Progenitor cell of endocrine pancreas (in vitro differentiated cells): Measurements from ENCODE around the gene HECW1. TPM values are rescaled to one million over a fixed set of nuclear protein-coding genes. Genes with fewer than 3 reads are reported as not detected.

Experiments
- DNase-seq: peaks from one replicate; pipeline ENCODE4 v3.0.0; 2021; ENCODE audit warnings: low spot score; ENCODE audit not compliant: unreplicated experiment
- H3K27ac Mint-ChIP-seq: 2 replicates; pipeline ENCODE4 v1.8.0; 2021; ENCODE audit warnings: mild to moderate bottlenecking, moderate library complexity, mixed read lengths
- H3K27me3 Mint-ChIP-seq: 2 replicates; pipeline ENCODE4 v1.8.0; 2021; ENCODE audit warnings: mixed read lengths
- H3K36me3 Mint-ChIP-seq: 2 replicates; pipeline ENCODE4 v1.8.0; 2022; ENCODE audit warnings: mixed read lengths; ENCODE audit not compliant: insufficient read depth
- H3K4me1 Mint-ChIP-seq: 2 replicates; pipeline ENCODE4 v1.8.0; 2021; ENCODE audit warnings: low read depth, mixed read lengths
- H3K4me3 Mint-ChIP-seq: 2 replicates; pipeline ENCODE4 v1.8.0; 2021; ENCODE audit warnings: low read depth, mild to moderate bottlenecking, moderate library complexity, mixed read lengths
- H3K9me3 Mint-ChIP-seq: 2 replicates; pipeline ENCODE4 v1.8.0; 2021; ENCODE audit warnings: low read depth, mixed read lengths
- total RNA-seq: library from RNA; stranded (reverse); gene quantifications from 2 replicates; pipeline ENCODE4 v1.2.1, GENCODE V29; 2021
- TF ChIP-seq, protein P1 (sequence below): fragments of 200-600 bp; sonication (generic); IDR thresholded peaks from one replicate; pipeline ENCODE4 v1.5.0; 2021; ENCODE audit warnings: antibody characterized with exemption, mild to moderate bottlenecking; ENCODE audit not compliant: unreplicated experiment

HECW1 gene
- total RNA-seq, 1 donor from 2014 or later: 0.50 TPM

DNA sequence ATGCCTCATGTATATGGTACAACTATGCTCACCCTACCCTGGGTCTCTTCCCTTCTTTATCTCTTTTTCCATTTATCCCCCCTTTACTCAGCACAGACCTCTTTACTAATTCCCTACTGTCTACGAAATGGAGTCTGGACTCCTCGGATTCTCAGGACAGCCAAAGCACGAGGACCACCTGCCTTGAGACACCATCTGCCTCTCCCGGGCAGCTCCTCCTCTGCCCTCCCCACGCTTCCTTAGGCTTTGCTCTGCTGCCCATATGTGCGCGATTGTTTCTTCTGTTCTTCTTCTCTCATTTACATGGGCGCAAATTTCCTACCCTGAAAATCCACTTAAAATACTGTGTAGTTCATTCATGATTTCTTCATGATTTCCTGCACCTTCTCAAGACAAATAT, 407.8 kb downstream of the HECW1 start:
- Mint-ChIP-seq H3K4me3 (no peak overlapping the region), H3K36me3 (no peaks in the 10 kb centered on the region), H3K27ac (no peak overlapping the region), H3K4me1 (peaks cover 3% of the 10 kb centered on the region), H3K9me3 (no peaks in the 10 kb centered on the region), H3K27me3 (no peaks in the 10 kb centered on the region)
- DNase-seq: no peak
- TF ChIP-seq, protein P1, sequence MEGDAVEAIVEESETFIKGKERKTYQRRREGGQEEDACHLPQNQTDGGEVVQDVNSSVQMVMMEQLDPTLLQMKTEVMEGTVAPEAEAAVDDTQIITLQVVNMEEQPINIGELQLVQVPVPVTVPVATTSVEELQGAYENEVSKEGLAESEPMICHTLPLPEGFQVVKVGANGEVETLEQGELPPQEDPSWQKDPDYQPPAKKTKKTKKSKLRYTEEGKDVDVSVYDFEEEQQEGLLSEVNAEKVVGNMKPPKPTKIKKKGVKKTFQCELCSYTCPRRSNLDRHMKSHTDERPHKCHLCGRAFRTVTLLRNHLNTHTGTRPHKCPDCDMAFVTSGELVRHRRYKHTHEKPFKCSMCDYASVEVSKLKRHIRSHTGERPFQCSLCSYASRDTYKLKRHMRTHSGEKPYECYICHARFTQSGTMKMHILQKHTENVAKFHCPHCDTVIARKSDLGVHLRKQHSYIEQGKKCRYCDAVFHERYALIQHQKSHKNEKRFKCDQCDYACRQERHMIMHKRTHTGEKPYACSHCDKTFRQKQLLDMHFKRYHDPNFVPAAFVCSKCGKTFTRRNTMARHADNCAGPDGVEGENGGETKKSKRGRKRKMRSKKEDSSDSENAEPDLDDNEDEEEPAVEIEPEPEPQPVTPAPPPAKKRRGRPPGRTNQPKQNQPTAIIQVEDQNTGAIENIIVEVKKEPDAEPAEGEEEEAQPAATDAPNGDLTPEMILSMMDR: no peak

DNA sequence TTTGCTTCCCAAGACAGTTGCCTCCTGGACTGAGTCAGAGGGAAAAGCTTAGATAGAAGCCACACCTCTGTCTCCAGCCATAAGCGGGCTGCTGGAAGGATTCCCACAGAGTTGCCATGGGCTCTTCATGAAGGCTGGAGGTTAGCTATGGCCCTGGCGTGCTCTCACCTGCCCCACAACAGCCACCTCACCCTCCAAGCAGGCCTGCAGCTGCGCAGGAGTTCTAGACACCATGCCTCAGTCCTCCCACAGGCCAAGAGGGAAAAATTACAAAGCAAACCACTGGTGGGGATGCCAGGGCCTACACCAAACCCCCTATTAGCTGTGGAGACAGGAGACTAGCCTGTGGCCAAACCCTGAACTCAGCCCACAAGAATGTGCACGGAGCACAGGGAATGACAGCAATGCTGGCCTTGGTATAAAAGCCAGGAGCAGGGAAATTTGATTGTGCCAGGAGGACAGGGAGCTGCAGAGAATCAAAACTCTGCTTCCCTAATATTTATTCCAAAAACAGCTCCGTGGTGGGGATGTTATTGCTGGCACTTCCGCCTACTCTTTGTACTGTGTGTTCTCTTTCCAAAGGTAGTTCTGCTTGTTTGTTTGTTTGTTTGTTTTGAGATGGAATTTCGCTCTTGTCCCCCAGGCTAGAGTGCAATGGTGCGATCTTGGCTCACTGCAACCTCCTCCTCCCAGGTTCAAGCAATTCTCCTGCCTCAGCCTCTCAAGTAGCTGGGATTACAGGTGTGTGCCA, 410.1 kb downstream of the HECW1 start:
- H3K27me3 Mint-ChIP-seq: no peaks in the 10 kb centered on the region
- H3K4me1 Mint-ChIP-seq: no peaks in the 10 kb centered on the region
- no peaks in the 10 kb centered on the region for H3K36me3 Mint-ChIP-seq
- H3K9me3 Mint-ChIP-seq: no peaks in the 10 kb centered on the region
- H3K27ac Mint-ChIP-seq: no peak overlapping the region
- no peak overlapping the region for H3K4me3 Mint-ChIP-seq
- TF ChIP-seq, protein P1: no peak
- no peak for DNase-seq

DNA sequence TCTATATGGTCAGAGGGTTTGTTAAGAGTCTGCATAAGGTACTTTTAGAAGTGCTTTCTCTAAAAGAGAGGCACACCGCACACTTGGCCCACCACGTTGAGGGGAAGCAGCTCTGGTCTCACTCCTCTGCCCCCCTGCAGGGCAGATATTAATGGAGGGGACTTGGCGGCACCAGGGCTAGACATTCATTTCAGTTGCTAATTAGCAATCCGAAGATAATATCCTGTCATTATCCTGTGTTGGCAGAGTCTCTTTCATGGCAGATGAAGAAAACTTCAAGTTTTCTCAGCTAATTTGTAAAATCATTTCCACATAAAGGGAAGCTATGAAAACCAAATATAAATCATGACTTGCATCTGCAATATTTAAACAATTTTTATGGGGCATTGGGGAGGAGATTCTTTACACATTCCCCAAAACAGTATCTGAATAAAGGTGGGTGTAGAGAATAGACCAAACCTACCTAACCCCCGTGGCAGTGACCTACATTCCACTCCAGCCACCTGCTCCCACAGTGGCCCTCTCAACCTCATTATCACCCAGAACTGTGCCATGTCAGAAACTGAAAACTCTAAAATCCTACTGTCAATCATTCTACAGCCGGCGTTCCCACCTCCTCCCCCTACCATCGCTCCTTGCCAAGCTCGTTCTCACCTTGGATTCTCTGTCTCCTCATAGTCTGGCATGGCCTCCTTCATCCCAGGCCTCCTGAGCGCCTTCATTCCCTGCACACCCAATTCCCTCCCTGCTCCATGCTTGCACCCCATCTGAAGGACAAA, 416.3 kb downstream of the HECW1 start:
- TF ChIP-seq, protein P1: no peak
- Mint-ChIP-seq H3K27ac (no peak overlapping the region), H3K27me3 (peaks cover 3% of the 10 kb centered on the region), H3K4me3 (no peak overlapping the region), H3K36me3 (no peaks in the 10 kb centered on the region), H3K9me3 (no peaks in the 10 kb centered on the region), H3K4me1 (no peaks in the 10 kb centered on the region)
- DNase-seq: no peak

DNA sequence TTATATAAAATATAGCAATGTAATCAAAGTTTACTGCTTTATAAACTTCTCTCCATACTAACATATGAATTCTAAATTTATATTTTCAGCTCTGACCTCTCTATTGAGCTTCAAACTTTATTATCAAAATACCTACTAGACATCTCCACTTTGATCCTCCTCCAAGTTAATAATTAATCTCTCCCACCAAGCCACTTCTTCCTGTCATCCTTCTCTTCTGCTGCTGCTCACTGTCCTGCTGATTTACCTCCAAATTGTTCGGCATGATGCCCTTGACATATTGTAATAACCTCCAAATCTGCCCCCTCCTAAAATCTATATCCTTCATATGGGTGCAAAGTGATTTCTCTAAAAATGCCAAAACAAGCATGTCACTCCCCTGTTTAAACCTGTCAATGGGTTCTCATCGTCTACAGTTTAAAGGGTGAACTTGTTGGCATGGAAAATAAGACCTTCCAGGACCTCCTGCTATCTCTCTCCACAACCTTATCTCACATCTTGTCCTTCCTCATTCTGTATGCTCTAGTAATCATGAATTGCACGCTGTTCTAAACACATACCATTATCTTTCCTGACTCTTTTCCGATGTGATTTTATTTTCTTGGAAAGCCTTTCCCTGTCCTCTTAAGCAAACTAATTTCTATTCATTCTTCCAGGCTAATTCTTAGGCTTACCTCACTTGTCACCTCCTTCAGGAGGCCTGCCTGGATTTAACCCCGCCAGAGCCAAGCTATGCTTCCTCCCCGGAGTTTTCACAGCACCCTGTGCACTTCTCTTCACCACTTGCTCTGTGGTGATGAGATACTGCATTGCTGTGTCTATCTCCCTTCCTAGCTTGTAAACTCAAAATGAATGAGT, 418.3 kb downstream of the HECW1 start:
- no peaks in the 10 kb centered on the region for H3K36me3 Mint-ChIP-seq
- no peak overlapping the region for H3K4me3 Mint-ChIP-seq
- H3K4me1 Mint-ChIP-seq: no peaks in the 10 kb centered on the region
- H3K9me3 Mint-ChIP-seq: no peaks in the 10 kb centered on the region
- no peak overlapping the region for H3K27ac Mint-ChIP-seq
- peaks cover 8% of the 10 kb centered on the region for H3K27me3 Mint-ChIP-seq
- TF ChIP-seq, protein P1: no peak
- no peak for DNase-seq

DNA sequence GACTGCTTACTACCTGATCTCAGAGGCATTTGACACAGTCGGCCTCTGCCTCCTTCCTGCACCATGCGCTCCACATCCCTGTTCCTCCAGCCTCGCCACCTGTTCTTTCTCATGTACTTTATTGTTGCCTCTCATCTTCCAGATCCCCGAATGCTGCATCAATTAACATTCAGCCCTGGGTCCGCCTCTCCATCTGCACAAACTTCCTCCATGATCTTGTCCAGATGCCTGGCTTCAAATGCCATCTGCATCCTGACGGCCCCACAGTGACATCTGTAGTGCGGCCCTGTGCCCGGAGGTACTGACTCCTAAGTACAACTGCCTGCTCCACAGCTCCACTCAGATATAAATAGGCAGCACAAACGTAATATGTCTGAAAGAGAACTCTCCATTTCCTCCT, 419.3 kb downstream of the HECW1 start:
- no peaks in the 10 kb centered on the region for H3K9me3 Mint-ChIP-seq
- H3K27me3 Mint-ChIP-seq: peaks cover 8% of the 10 kb centered on the region
- no peaks in the 10 kb centered on the region for H3K36me3 Mint-ChIP-seq
- no peak overlapping the region for H3K27ac Mint-ChIP-seq
- peaks cover 3% of the 10 kb centered on the region for H3K4me1 Mint-ChIP-seq
- TF ChIP-seq, protein P1: no peak
- H3K4me3 Mint-ChIP-seq: no peak overlapping the region
- no peak for DNase-seq
